Measurements from ENCODE around the gene CDH4. TPM values are rescaled to one million over a fixed set of nuclear protein-coding genes. Genes with fewer than 3 reads are reported as not detected.
A peak's percentile ranks its signal among the peaks of the same experiment; 100 is the strongest.

The CDH4 gene
- total RNA-seq, 1 donor from 2014 or later, result 8.9 TPM

- H3K9me3 Mint-ChIP-seq, result no peaks in the 10 kb centered on the region
- H3K4me3 Mint-ChIP-seq, result no peak overlapping the region
- no peaks in the 10 kb centered on the region for H3K27me3 Mint-ChIP-seq (ENCODE audit: low read depth)
- TF ChIP-seq CTCF (conservative IDR thresholded peaks at IDR 0.05), result no peak
- H3K36me3 Mint-ChIP-seq (ENCODE audit: low read depth), result no peaks in the 10 kb centered on the region
- peaks cover 5% of the 10 kb centered on the region for H3K4me1 Mint-ChIP-seq
- DNase-seq (ENCODE audit: low read depth, low spot score), result no peak
- H3K27ac Mint-ChIP-seq (ENCODE audit: unreplicated experiment), result peak overlapping the region; percentile 6
Observed at GRCh38 chr20:61739086-61739831, 487.2 kb downstream of the CDH4 start.

GRCh38 chr20:61739832-61740118 is 487.7 kb downstream of the CDH4 start:
- no peak for TF ChIP-seq CTCF (conservative IDR thresholded peaks at IDR 0.05)
- peaks cover 4% of the 10 kb centered on the region for H3K4me1 Mint-ChIP-seq
- no peaks in the 10 kb centered on the region for H3K36me3 Mint-ChIP-seq (ENCODE audit: low read depth)

GRCh38 chr20:61742097-61742825 is 490.2 kb downstream of the CDH4 start:
- no peak for DNase-seq (ENCODE audit: low read depth, low spot score)
- Mint-ChIP-seq H3K4me3 (no peak overlapping the region), H3K4me1 (peaks cover 4% of the 10 kb centered on the region), H3K9me3 (no peaks in the 10 kb centered on the region), H3K27ac (ENCODE audit: unreplicated experiment) (no peak overlapping the region), H3K27me3 (ENCODE audit: low read depth) (no peaks in the 10 kb centered on the region), H3K36me3 (ENCODE audit: low read depth) (no peaks in the 10 kb centered on the region)
- TF ChIP-seq CTCF (conservative IDR thresholded peaks at IDR 0.05), result peak; percentile 37

More at GRCh38 chr20:61739832-61740118, 487.7 kb downstream of the CDH4 start:
- no peaks in the 10 kb centered on the region for H3K9me3 Mint-ChIP-seq
- H3K27ac Mint-ChIP-seq (ENCODE audit: unreplicated experiment), result no peak overlapping the region
- no peaks in the 10 kb centered on the region for H3K27me3 Mint-ChIP-seq (ENCODE audit: low read depth)
- DNase-seq (ENCODE audit: low read depth, low spot score), result no peak
- no peak overlapping the region for H3K4me3 Mint-ChIP-seq

GRCh38 chr20:61743606-61744005 is 491.5 kb downstream of the CDH4 start:
- H3K36me3 Mint-ChIP-seq (ENCODE audit: low read depth), result peaks cover 2% of the 10 kb centered on the region
- DNase-seq (ENCODE audit: low read depth, low spot score), result no peak
- H3K4me1 Mint-ChIP-seq, result peaks cover 4% of the 10 kb centered on the region
- no peaks in the 10 kb centered on the region for H3K9me3 Mint-ChIP-seq
- H3K27me3 Mint-ChIP-seq (ENCODE audit: low read depth), result no peaks in the 10 kb centered on the region
- no peak overlapping the region for H3K27ac Mint-ChIP-seq (ENCODE audit: unreplicated experiment)
- H3K4me3 Mint-ChIP-seq, result no peak overlapping the region
- no peak for TF ChIP-seq CTCF (conservative IDR thresholded peaks at IDR 0.05)

- Mint-ChIP-seq H3K27ac (ENCODE audit: unreplicated experiment) (peak overlapping the region; percentile 30), H3K36me3 (ENCODE audit: low read depth) (peaks cover 2% of the 10 kb centered on the region)
- DNase-seq (ENCODE audit: low read depth, low spot score), result no peak
Observed at GRCh38 chr20:61744691-61745396, 492.8 kb downstream of the CDH4 start.

More at GRCh38 chr20:61744691-61745396, 492.8 kb downstream of the CDH4 start:
- Mint-ChIP-seq H3K4me3 (no peak overlapping the region), H3K4me1 (peaks cover 4% of the 10 kb centered on the region), H3K9me3 (no peaks in the 10 kb centered on the region), H3K27me3 (ENCODE audit: low read depth) (no peaks in the 10 kb centered on the region)
- TF ChIP-seq CTCF (conservative IDR thresholded peaks at IDR 0.05), result no peak

Measured in neural crest cell (in vitro differentiated cells).